Activated naive CD4-positive, alpha-beta T cell treated with anti-CD3 and anti-CD28 coated beads, Interleukin-2, amount 50 U/mL, for 24 hours (primary cell): Measurements from ENCODE around the gene BRD4.

ENCODE experiments used
- H3K27ac Mint-ChIP-seq: one replicate; pipeline ENCODE4 v1.8.0; 2021; ENCODE audit warnings: mild to moderate bottlenecking, mixed read lengths
- H3K27me3 Mint-ChIP-seq: one replicate; pipeline ENCODE4 v1.8.0; 2021; ENCODE audit warnings: mixed read lengths
- H3K36me3 Mint-ChIP-seq: one replicate; pipeline ENCODE4 v1.8.0; 2021; ENCODE audit warnings: mixed read lengths
- H3K4me1 Mint-ChIP-seq: one replicate; pipeline ENCODE4 v1.8.0; 2021; ENCODE audit warnings: mixed read lengths
- H3K4me3 Mint-ChIP-seq: one replicate; pipeline ENCODE4 v1.8.0; 2021; ENCODE audit warnings: mild to moderate bottlenecking, mixed read lengths
- H3K9me3 Mint-ChIP-seq: one replicate; pipeline ENCODE4 v1.8.0; 2021; ENCODE audit warnings: mixed read lengths

Gene BRD4

DNA sequence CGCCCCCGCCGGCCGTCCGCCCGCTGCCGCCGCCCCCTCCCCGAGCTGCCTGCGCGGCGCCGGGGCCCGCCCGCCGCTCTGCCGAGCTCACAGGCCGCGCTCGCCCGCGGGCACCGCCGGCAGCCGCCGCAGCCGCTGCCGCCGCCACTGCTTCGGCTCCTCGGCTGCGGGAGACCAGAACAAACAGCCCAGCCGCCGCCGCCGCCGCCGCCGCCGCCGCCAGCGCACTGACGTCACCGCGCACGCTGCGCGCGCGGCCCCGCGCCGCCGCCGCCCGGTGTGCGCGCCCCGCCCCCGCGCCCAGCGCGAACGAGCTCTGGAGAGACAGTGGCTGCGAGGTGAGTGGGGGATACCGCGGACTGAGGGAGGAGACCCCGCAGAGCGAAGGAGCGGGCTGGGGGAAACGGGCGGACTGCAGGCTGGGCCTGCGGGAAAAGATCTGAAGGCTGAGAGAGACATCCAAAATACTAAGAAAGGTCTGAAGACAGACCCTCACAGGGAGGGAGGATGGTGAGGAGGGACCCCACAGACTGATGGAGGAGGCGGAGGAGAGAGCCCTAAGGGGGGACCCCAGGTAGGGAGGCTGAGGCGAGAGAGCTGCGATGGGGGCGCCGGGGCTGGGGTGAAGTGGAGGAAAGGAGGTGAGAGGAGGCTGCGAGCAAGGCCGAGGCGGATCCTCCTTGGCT, at the start of gene BRD4:
Gene BRD4, minus strand, starts transcription at position 229 of the 686 bp plus-strand sequence. CDS start 59,440 bp downstream, outside the sequence.
- Mint-ChIP-seq H3K27ac (peak within 1 kb of the TSS; percentile 90), H3K27me3 (no peaks in the 10 kb centered on the region), H3K4me1 (peaks cover 44% of the 10 kb centered on the region), H3K36me3 (peaks cover 3% of the 10 kb centered on the region), H3K9me3 (no peaks in the 10 kb centered on the region), H3K4me3 (peak within 1 kb of the TSS; percentile 96)

GRCh38 chr19:15381864-15382263, 49.5 kb upstream of the BRD4 start:
- H3K9me3 Mint-ChIP-seq = no peaks in the 10 kb centered on the region
- H3K4me1 Mint-ChIP-seq = peaks cover 30% of the 10 kb centered on the region
- H3K27ac Mint-ChIP-seq = no peak overlapping the region
- H3K27me3 Mint-ChIP-seq = no peaks in the 10 kb centered on the region
- no peaks in the 10 kb centered on the region for H3K36me3 Mint-ChIP-seq
- peak overlapping the region; percentile 86 for H3K4me3 Mint-ChIP-seq

DNA sequence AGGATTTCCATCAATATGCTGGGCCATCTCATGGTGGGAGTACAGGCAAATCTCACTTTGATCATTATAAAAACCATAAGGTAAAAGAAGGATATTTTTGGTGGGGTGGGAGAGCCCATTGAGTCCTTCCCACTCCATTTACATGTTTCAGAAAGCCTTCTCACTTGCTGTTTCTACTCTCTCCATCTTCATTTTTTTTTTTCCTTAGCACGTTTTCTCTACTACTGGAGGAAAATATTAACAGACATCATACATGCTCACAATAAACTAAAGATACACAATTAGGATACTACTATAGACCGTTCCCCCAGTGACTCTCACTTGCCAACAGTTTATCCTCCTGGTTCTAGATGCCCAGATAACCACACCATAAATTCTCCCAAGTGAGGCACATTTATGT, 49.1 kb upstream of the BRD4 start:
- peaks cover 35% of the 10 kb centered on the region for H3K4me1 Mint-ChIP-seq
- H3K4me3 Mint-ChIP-seq = peak overlapping the region; percentile 86
- no peaks in the 10 kb centered on the region for H3K27me3 Mint-ChIP-seq
- no peaks in the 10 kb centered on the region for H3K36me3 Mint-ChIP-seq
- no peaks in the 10 kb centered on the region for H3K9me3 Mint-ChIP-seq
- H3K27ac Mint-ChIP-seq = no peak overlapping the region

DNA sequence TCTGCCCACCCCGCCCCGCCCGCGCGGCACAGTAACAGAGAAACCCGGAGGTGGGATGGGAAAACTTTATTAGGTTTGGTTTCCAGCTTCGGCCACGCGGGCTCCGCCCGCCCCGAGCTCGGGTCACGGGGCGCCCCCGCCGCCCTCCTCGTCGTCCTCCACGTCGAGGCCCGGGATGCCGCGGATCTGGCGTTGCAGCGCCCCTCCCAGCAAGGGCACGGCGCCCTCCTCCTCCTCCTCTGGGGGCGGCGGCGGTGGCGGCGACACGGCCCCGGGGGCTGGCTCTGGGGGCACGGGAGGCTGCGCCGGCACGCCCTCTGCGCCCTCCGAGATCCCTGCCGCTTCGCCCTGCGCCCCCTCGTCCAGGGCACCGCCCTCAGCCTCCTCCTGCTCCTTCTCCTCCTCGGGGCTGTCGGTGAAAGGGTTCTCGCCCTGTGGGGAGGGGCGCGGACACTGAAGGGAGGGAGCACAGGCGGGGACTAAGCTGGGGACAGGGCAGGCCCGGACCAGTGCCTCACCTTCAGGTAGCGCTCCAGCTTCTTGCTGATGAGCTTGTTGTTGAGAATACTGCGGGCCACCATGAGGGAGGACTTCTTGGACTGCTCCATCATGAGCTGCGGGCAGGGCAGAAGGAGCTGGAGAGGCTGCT, 47.8 kb upstream of the BRD4 start:
- Mint-ChIP-seq H3K27ac (peak overlapping the region; percentile 63), H3K36me3 (no peaks in the 10 kb centered on the region), H3K4me3 (peak overlapping the region; percentile 96), H3K9me3 (no peaks in the 10 kb centered on the region), H3K4me1 (peaks cover 35% of the 10 kb centered on the region), H3K27me3 (no peaks in the 10 kb centered on the region)

DNA sequence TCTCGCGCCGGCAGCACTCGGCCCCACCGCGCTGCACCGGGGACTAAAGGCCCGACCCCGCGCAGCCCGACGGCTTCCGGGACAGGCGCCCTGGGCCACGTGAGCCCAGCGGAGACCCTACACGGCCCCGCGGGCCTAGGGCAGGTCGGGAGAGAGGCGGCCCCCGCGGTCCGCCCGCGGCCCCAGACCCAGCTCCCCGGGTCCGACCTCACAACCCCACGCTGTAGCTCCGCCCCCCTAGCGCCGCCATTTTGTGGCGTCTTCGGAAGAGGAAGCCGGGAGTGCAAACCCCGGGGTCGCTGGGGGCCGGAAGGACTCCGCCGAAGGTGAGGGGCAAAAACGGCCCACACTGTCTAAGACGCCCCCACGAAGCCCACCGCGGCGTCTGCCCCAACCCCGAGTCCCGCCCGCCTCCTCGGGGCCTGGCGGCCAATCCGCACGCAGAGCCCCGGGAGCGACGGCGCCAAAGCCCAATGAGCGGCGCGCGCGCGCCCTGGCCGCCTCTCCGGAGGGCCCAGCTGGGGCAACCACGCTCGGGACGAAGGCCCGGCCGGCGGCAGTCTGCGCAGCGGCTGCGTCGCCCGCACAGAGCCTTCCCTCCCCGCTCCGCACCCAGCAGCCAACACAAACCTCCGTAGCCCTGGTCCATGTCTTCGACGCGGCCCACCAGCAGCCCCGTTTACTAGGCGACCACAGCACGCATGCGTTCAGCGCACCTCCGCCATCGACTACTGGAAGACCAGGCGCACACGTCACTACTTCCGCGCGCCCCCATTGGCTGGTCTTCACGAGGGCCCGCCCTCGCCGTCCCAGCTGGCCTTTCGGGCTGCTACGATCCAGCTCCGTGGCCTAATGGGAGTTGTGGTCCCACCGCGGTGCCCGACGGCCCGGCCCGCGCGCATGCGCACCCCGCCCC, 47.0 kb upstream of the BRD4 start, which contains the start of gene AKAP8:
Gene AKAP8, minus strand, starts transcription at position 705 of the 916 bp plus-strand sequence. Its CDS starts 56 bp downstream, at position 649.
- peak within 1 kb of the TSS; percentile 96 for H3K4me3 Mint-ChIP-seq
- H3K27ac Mint-ChIP-seq = peak within 1 kb of the TSS; percentile 100
- H3K36me3 Mint-ChIP-seq = no peaks in the 10 kb centered on the region
- peaks cover 35% of the 10 kb centered on the region for H3K4me1 Mint-ChIP-seq
- H3K27me3 Mint-ChIP-seq = no peaks in the 10 kb centered on the region
- no peaks in the 10 kb centered on the region for H3K9me3 Mint-ChIP-seq

DNA sequence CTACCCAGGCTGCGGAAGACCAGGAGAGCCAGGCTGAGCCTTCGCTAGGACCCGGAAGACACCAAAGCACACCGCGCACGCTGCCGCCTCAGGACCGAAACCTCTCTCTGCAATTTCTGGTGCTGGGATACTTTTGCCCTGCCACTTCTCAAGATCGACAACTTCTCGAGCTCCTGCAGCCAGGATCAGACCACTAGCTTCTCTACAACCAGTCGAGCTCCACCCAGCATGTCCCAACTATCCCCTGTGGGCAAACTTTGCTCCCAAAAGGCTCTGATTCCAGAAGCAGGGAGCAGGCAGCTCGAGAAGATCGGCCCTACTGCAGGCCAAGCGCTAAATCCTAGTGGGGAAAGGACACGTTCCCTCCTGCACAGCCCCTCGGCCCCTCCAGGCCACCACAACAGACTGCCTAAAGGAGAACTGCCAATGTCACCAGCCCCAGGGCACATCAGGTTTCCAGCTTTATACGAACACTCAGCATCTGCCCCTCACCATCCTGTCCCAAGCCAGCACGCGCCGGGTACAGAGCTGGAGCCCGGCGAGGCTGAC, 46.3 kb upstream of the BRD4 start:
- Mint-ChIP-seq H3K36me3 (no peaks in the 10 kb centered on the region), H3K4me1 (peaks cover 39% of the 10 kb centered on the region), H3K27ac (peak overlapping the region; percentile 94), H3K9me3 (no peaks in the 10 kb centered on the region), H3K4me3 (peak overlapping the region; percentile 96), H3K27me3 (no peaks in the 10 kb centered on the region)

GRCh38 chr19:15374796-15375440, 42.6 kb upstream of the BRD4 start:
- H3K9me3 Mint-ChIP-seq = no peaks in the 10 kb centered on the region
- H3K36me3 Mint-ChIP-seq = no peaks in the 10 kb centered on the region
- no peaks in the 10 kb centered on the region for H3K27me3 Mint-ChIP-seq
- H3K27ac Mint-ChIP-seq = no peak overlapping the region
- peaks cover 28% of the 10 kb centered on the region for H3K4me1 Mint-ChIP-seq
- H3K4me3 Mint-ChIP-seq = no peak overlapping the region

GRCh38 chr19:15374105-15374651, 41.8 kb upstream of the BRD4 start:
- no peak overlapping the region for H3K27ac Mint-ChIP-seq
- H3K4me3 Mint-ChIP-seq = no peak overlapping the region
- peaks cover 28% of the 10 kb centered on the region for H3K4me1 Mint-ChIP-seq

DNA sequence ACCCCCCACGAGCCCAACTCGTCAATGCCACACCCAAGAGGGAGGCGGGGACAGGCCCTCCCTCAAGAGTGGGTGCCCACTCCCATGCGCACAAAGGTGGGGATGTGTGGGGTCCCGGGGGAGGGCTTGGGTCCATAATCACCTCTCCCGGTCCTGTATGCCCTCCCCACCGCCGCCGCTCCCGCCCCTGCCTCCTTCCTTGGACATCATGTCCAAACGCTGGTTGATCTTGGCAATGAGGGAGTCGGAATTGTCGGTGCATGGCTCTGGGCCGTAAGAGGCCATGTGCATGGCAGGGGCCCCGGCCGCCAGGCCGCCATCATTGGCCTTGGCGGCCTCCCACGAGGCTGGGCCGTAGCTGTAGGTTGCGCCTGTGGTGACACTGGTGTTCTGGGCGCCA, 41.3 kb upstream of the BRD4 start:
- peaks cover 28% of the 10 kb centered on the region for H3K4me1 Mint-ChIP-seq
- H3K4me3 Mint-ChIP-seq = no peak overlapping the region
- H3K36me3 Mint-ChIP-seq = peaks cover under 1% of the 10 kb centered on the region
- H3K27ac Mint-ChIP-seq = no peak overlapping the region
- no peaks in the 10 kb centered on the region for H3K9me3 Mint-ChIP-seq
- H3K27me3 Mint-ChIP-seq = no peaks in the 10 kb centered on the region

More at GRCh38 chr19:15374105-15374651, 41.8 kb upstream of the BRD4 start:
- no peaks in the 10 kb centered on the region for H3K27me3 Mint-ChIP-seq
- H3K9me3 Mint-ChIP-seq = no peaks in the 10 kb centered on the region
- H3K36me3 Mint-ChIP-seq = no peaks in the 10 kb centered on the region

- H3K27me3 Mint-ChIP-seq = no peaks in the 10 kb centered on the region
- no peak overlapping the region for H3K27ac Mint-ChIP-seq
- no peak overlapping the region for H3K4me3 Mint-ChIP-seq
- peaks cover 3% of the 10 kb centered on the region for H3K36me3 Mint-ChIP-seq
- no peaks in the 10 kb centered on the region for H3K9me3 Mint-ChIP-seq
- H3K4me1 Mint-ChIP-seq = peaks cover 23% of the 10 kb centered on the region
Observed at GRCh38 chr19:15372891-15373301, 40.6 kb upstream of the BRD4 start.

- H3K36me3 Mint-ChIP-seq = peaks cover 3% of the 10 kb centered on the region
- H3K4me1 Mint-ChIP-seq = peaks cover 19% of the 10 kb centered on the region
- no peaks in the 10 kb centered on the region for H3K9me3 Mint-ChIP-seq
- peak overlapping the region; percentile 41 for H3K27ac Mint-ChIP-seq
- no peak overlapping the region for H3K4me3 Mint-ChIP-seq
- no peaks in the 10 kb centered on the region for H3K27me3 Mint-ChIP-seq
Observed at GRCh38 chr19:15372470-15372869, 40.1 kb upstream of the BRD4 start.

DNA sequence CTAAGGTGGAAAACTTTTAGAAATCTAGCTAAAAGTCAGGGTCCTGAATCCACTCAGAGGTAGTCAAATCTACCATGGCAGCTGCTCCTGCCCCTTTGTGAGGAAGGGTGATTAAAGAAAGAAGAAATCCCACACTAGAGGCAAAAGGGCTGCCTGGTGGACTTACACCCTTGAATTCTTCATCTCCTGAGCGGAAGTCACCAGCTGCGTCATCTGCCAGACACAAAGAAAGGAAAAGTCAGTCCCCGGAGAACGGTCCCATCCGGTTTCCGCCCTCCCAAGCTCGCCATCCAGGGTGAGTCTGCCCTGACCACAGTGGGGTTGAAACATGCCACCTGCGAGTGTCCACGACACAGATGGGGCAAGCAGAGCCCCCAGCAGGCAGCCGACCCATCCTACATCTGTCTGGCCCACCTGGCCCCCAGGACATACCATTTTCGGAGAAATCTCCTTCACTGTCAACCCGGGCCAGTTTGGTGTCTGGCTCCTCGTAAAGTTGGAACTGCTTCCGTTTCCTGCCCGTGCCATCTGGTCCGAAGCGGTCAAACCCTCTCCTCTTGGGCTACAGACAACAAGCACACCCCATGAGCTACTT, 39.5 kb upstream of the BRD4 start:
- Mint-ChIP-seq H3K36me3 (peaks cover 3% of the 10 kb centered on the region), H3K9me3 (no peaks in the 10 kb centered on the region), H3K4me1 (peaks cover 15% of the 10 kb centered on the region), H3K27ac (no peak overlapping the region), H3K4me3 (no peak overlapping the region), H3K27me3 (no peaks in the 10 kb centered on the region)

DNA sequence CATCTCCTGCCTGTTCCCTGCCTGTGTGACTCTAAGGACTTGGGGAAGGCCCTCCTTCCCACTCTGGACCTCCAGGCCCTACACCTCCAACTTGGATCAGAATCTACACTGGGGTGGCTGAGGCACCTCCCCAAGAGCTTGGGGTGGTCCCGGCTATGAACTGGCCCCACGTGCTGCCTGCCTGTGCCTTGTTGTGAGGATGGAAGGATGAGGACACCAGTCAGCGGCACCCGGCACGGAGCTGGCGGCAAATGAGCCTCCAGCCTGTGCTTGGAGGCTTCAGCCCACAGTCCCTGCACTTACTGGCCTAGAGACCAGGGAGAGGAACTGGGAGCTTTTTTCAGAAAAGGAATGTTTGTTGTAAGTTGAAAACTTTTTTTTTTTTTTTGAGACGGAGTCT, 38.8 kb upstream of the BRD4 start:
- peaks cover 3% of the 10 kb centered on the region for H3K36me3 Mint-ChIP-seq
- H3K9me3 Mint-ChIP-seq = no peaks in the 10 kb centered on the region
- H3K4me3 Mint-ChIP-seq = no peak overlapping the region
- no peak overlapping the region for H3K27ac Mint-ChIP-seq
- H3K4me1 Mint-ChIP-seq = peaks cover 10% of the 10 kb centered on the region
- H3K27me3 Mint-ChIP-seq = no peaks in the 10 kb centered on the region

DNA sequence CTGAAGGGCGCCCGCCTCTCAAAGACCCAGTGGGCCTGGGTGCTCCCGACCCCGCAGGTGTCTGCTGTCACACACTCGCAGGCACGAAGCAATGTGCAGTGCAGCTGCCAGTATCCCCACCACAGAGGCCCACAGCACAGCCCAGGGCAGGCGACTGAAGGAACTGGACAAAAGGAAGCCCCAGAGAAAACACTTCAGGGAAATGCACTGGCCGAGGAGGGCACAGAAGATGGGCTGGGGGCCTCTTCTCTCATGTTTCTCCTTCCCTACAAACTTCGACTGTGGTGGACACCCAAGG, 37.2 kb upstream of the BRD4 start:
- H3K36me3 Mint-ChIP-seq = peaks cover 3% of the 10 kb centered on the region
- no peak overlapping the region for H3K4me3 Mint-ChIP-seq
- no peak overlapping the region for H3K27ac Mint-ChIP-seq
- H3K27me3 Mint-ChIP-seq = no peaks in the 10 kb centered on the region
- peaks cover 10% of the 10 kb centered on the region for H3K4me1 Mint-ChIP-seq
- no peaks in the 10 kb centered on the region for H3K9me3 Mint-ChIP-seq
